Chondrocyte (in vitro differentiated cells): Measurements from ENCODE around the gene DTNBP1. TPM values are rescaled to one million over a fixed set of nuclear protein-coding genes. Genes with fewer than 3 reads are reported as not detected.
A peak's percentile ranks its signal among the peaks of the same experiment; 100 is the strongest.

Experiments used
- DNase-seq: peaks from one replicate; pipeline ENCODE4 v3.0.0; 2021; ENCODE audit warnings: mixed read lengths, low spot score
- H3K27ac Mint-ChIP-seq: one replicate; pipeline ENCODE4 v1.8.0; 2021; ENCODE audit warnings: mild to moderate bottlenecking, moderate library complexity, mixed read lengths; ENCODE audit not compliant: unreplicated experiment
- H3K27me3 Mint-ChIP-seq: 2 replicates; pipeline ENCODE4 v1.8.0; 2021; ENCODE audit warnings: low read depth, mixed read lengths
- H3K36me3 Mint-ChIP-seq: 2 replicates; pipeline ENCODE4 v1.8.0; 2021; ENCODE audit warnings: low read depth, mixed read lengths
- H3K4me1 Mint-ChIP-seq: 2 replicates; pipeline ENCODE4 v1.8.0; 2021; ENCODE audit warnings: low read depth, mild to moderate bottlenecking, mixed read lengths
- H3K4me3 Mint-ChIP-seq: one replicate; pipeline ENCODE4 v1.8.0; 2021; ENCODE audit warnings: mild to moderate bottlenecking, moderate library complexity, mixed read lengths; ENCODE audit not compliant: unreplicated experiment
- H3K9me3 Mint-ChIP-seq: 2 replicates; pipeline ENCODE4 v1.8.0; 2021; ENCODE audit warnings: low read depth, mixed read lengths
- total RNA-seq: library from RNA; stranded (reverse); gene quantifications from 3 replicates; pipeline ENCODE4 v1.2.1, GENCODE V29; 2021
- TF ChIP-seq, protein P1 (sequence below): fragments of 200-600 bp; sonication (generic); IDR thresholded peaks from 2 replicates; pipeline ENCODE4 v1.5.0; 2021; ENCODE audit warnings: antibody characterized with exemption, mild to moderate bottlenecking, moderate library complexity

The DTNBP1 gene
- total RNA-seq, 1 donor from 2014 or later = 18.0 TPM

DNA sequence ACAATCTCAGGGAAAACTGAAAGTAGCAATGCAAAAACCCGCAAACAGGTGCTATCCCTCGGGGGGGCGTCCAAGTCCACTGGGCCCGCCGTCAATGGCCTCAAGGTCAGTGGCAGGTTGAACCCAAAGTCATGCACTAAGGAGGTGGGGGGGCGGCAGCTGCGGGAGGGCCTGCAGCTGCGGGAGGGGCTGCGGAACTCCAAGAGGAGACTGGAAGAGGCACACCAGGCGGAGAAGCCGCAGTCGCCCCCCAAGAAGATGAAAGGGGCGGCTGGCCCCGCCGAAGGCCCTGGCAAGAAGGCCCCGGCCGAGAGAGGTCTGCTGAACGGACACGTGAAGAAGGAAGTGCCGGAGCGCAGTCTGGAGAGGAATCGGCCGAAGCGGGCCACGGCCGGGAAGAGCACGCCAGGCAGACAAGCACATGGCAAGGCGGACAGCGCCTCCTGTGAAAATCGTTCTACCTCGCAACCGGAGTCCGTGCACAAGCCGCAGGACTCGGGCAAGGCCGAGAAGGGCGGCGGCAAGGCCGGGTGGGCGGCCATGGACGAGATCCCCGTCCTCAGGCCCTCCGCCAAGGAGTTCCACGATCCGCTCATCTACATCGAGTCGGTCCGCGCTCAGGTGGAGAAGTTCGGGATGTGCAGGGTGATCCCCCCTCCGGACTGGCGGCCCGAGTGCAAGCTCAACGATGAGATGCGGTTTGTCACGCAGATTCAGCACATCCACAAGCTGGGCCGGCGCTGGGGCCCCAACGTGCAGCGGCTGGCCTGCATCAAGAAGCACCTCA lies 166.3 kb downstream of the DTNBP1 start:
- H3K4me1 Mint-ChIP-seq = peaks cover 26% of the 10 kb centered on the region
- peak; percentile 86 for DNase-seq
- H3K4me3 Mint-ChIP-seq = no peak overlapping the region
- TF ChIP-seq, protein P1, sequence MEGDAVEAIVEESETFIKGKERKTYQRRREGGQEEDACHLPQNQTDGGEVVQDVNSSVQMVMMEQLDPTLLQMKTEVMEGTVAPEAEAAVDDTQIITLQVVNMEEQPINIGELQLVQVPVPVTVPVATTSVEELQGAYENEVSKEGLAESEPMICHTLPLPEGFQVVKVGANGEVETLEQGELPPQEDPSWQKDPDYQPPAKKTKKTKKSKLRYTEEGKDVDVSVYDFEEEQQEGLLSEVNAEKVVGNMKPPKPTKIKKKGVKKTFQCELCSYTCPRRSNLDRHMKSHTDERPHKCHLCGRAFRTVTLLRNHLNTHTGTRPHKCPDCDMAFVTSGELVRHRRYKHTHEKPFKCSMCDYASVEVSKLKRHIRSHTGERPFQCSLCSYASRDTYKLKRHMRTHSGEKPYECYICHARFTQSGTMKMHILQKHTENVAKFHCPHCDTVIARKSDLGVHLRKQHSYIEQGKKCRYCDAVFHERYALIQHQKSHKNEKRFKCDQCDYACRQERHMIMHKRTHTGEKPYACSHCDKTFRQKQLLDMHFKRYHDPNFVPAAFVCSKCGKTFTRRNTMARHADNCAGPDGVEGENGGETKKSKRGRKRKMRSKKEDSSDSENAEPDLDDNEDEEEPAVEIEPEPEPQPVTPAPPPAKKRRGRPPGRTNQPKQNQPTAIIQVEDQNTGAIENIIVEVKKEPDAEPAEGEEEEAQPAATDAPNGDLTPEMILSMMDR = no peak
- H3K9me3 Mint-ChIP-seq = no peaks in the 10 kb centered on the region
- no peak overlapping the region for H3K27ac Mint-ChIP-seq
- no peaks in the 10 kb centered on the region for H3K27me3 Mint-ChIP-seq
- peaks cover 11% of the 10 kb centered on the region for H3K36me3 Mint-ChIP-seq

DNA sequence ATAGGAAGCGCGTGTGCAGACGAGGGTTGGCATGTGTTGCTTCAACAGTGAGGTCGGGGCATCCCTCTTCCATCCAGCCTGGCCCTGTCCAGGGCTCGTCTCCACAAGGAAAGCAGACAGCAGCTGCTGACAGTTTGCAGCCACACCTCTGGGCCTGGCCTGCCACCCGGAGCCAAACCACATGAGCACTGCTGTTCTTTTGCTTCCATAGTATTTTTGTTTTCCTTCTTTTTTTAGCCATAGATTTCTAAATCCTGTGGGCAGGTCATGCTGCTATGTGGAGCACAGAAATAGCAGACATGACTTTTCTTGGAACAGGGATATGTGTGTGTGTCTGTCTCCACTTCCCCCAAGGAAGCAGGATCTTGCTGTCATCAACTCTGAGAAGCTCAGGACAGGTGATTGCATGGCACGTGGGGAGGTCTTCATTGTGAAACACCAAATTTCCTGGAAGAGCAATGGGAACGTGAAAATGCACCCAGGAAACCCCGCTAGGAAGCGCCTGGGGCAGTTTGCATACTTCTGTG lies 167.4 kb downstream of the DTNBP1 start:
- Mint-ChIP-seq H3K27ac (peak overlapping the region; percentile 7), H3K4me1 (peaks cover 25% of the 10 kb centered on the region), H3K27me3 (no peaks in the 10 kb centered on the region), H3K9me3 (no peaks in the 10 kb centered on the region), H3K4me3 (no peak overlapping the region), H3K36me3 (peaks cover 5% of the 10 kb centered on the region)
- peak; percentile 82 for DNase-seq
- TF ChIP-seq, protein P1 = peak; percentile 28

DNA sequence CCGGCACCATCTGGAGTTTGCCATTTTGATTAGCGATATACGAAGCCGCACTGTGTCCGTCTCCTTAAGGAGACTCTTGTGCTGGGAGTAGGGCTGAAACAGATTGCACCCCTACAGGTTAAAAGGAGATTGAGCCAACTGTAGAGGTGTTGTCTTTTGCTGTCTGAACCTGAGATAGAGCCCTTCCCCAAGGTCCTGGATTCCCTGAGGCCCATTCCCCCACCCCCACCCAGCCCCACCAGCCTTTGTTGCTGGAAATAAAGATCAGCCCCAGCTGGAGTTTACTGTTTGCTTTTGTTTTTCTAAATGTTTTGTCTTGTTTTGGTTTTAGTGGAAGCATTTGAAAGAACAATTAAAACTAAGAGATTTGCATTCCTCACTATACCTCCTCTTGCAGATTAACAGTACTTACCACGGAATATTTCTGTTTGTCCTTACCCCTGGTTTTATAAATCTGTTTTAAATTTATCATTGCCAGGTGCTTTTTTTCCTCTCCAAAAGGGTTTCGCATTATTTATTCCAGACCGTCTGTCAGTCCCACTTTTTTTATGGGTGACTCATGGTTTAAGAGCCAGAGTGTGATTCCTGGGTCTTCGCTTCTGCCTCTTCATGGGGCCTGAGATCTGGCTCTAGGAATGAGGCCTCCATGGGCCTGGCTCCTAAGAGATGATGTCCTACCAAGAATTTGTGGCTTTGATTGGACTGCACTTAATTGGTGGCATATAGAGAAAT lies 169.2 kb downstream of the DTNBP1 start:
- peaks cover 25% of the 10 kb centered on the region for H3K4me1 Mint-ChIP-seq
- TF ChIP-seq, protein P1 = no peak
- H3K36me3 Mint-ChIP-seq = peaks cover 9% of the 10 kb centered on the region
- no peak overlapping the region for H3K4me3 Mint-ChIP-seq
- no peak overlapping the region for H3K27ac Mint-ChIP-seq
- no peak for DNase-seq
- H3K27me3 Mint-ChIP-seq = no peaks in the 10 kb centered on the region
- H3K9me3 Mint-ChIP-seq = no peaks in the 10 kb centered on the region

DNA sequence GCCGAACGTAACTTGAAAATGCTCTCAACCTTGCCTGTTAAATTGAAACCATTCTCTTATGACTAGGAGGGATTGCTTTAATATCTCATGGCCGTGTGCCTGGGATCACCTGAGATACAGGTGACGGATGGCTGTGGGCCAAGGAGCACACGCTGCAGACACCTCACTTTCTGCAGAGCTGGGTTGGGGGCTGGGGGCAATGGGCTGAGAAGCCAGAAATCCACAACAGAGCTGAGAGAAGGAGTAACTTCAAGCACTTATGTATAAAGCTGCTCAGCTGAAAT lies 170.9 kb downstream of the DTNBP1 start:
- peaks cover 25% of the 10 kb centered on the region for H3K4me1 Mint-ChIP-seq

More for the DNA sequence above, 170.9 kb downstream of the DTNBP1 start:
- no peaks in the 10 kb centered on the region for H3K27me3 Mint-ChIP-seq
- peaks cover 10% of the 10 kb centered on the region for H3K36me3 Mint-ChIP-seq
- TF ChIP-seq, protein P1 = no peak
- H3K27ac Mint-ChIP-seq = no peak overlapping the region
- no peaks in the 10 kb centered on the region for H3K9me3 Mint-ChIP-seq
- no peak overlapping the region for H3K4me3 Mint-ChIP-seq
- no peak for DNase-seq
